ENCODE data around the gene COL11A1. TPM values are rescaled to one million over a fixed set of nuclear protein-coding genes. Genes with fewer than 3 reads are reported as not detected.

The COL11A1 gene
- total and polyA plus RNA-seq, 2 donors (not counting 3 experiments of a cell fraction or from before 2014, with no cell fraction given), result not detected

DNA sequence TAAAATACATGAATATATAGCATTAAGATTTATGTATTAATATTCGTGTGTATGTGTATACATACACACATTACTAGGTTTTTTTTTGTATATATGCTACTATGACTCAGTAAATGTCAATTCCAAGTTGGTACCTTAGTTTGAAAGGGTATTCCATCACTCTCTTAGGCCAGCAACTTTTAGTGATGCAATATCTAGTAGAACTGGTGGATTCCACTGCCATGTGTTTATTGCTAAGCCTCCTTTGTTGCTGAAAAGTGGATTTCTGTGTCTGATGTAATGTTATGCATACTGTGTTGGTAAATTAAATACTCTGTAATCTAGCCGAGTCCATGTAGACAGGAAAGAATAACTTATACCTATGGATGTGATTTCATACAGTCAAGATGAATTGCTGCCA, 16.9 kb upstream of the COL11A1 start:
- intact Hi-C loops (cut with micrococcal nuclease), result no loop called here
- no peaks in the 10 kb centered on the region for H3K4me1 ChIP-seq (ENCODE audit: control insufficient read depth, extremely low read depth, insufficient read depth, low read length)

DNA sequence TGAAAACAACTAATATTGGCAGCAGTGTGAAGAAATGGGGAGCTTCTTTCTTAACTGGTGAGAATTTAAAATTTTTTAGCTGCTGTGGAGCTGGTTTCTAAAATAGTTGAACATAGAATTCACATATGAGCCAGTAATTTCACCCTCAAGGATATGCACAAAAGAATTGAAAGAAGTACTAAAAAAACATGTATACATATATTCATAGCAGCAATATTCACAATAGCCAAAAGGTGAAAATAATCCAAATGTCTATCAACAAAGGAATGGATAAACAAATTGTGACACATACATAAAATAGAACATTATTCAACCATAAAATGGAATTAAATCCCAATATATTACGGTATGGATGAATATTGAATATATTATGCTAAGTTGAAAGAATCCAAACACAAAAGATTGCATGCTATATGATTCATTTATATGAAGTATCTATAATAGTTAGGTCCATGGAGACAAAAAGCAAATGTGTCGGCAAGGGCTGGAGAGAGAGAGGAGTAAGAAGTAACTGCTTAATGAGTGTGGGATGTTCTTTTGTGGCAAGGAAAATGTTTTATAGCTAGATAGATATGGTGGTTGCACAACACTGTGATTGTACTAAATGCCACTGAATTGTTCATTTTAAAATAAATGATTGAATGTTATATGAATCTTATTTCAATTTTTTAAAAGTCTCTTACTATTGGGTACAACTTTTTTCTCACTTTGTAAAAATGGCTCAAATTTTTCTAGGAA, 14.8 kb upstream of the COL11A1 start:
- Histone ChIP-seq H3K9me1 (replicated peaks; ENCODE audit: control insufficient read depth, extremely low read depth, insufficient read depth, low read length) (no peaks in the 10 kb centered on the region), H4K20me1 (replicated peaks; ENCODE audit: control insufficient read depth, extremely low read depth, insufficient read depth, low read length) (no peaks in the 10 kb centered on the region), H3K9me3 (replicated peaks; ENCODE audit: control insufficient read depth, insufficient read depth, low read length) (no peaks in the 10 kb centered on the region), H3K27ac (ENCODE audit: insufficient read depth, low read depth, low read length) (no peak overlapping the region), H2AFZ (ENCODE audit: low read depth, low read length) (no peak overlapping the region), H3K4me3 (replicated peaks in 1 of 3; ENCODE audit: insufficient read depth in 1 of 3, low read depth in 1 of 3, low read length in 3 of 3) (no peak overlapping the region), H3K4me1 (ENCODE audit: control insufficient read depth, extremely low read depth, insufficient read depth, low read length) (no peaks in the 10 kb centered on the region), H3K79me2 (ENCODE audit: control insufficient read depth, insufficient read depth, low read length) (no peaks in the 10 kb centered on the region), H3K9ac (replicated peaks; ENCODE audit: extremely low read depth, insufficient read depth, low read length) (no peak overlapping the region), H3K4me2 (ENCODE audit: insufficient read depth, low read length) (no peak overlapping the region), H3K36me3 (ENCODE audit: control insufficient read depth in 2 of 2, extremely low read depth in 1 of 2, insufficient read depth in 2 of 2, low read length in 2 of 2) (no peaks in the 10 kb centered on the region), H3K27me3 (ENCODE audit: control insufficient read depth in 2 of 2, insufficient read depth in 2 of 2, low read length in 2 of 2) (no peaks in the 10 kb centered on the region)
- ChIA-PET POLR2A (no interaction called here), CTCF (no interaction called here)
- no peak for DNase-seq (ENCODE audit: low read depth, low spot score)
- TF ChIP-seq GATA2 (IDR thresholded peaks at IDR 0.05; ENCODE audit: insufficient read depth, insufficient read length, low read depth, low read length) (no peak), MYC (IDR thresholded peaks at IDR 0.05; ENCODE audit: low read depth, low read length) (no peak), MAX (IDR thresholded peaks at IDR 0.05; ENCODE audit: insufficient read depth, insufficient read length) (no peak), EZH2 (IDR thresholded peaks at IDR 0.05; ENCODE audit: borderline replicate concordance, low read depth, low read length, severe bottlenecking) (no peak), POLR2AphosphoS5 (IDR thresholded peaks at IDR 0.05; ENCODE audit: insufficient read depth, low read depth, low read length) (no peak), JUN (IDR thresholded peaks at IDR 0.05; ENCODE audit: borderline replicate concordance, insufficient read depth, insufficient read length, low read depth) (no peak), POLR2A (IDR thresholded peaks at IDR 0.05; ENCODE audit: low read depth, low read length) (no peak), FOS (IDR thresholded peaks at IDR 0.05; ENCODE audit: borderline replicate concordance, insufficient read depth, low read length) (no peak)
- TF ChIP-seq, protein P1, sequence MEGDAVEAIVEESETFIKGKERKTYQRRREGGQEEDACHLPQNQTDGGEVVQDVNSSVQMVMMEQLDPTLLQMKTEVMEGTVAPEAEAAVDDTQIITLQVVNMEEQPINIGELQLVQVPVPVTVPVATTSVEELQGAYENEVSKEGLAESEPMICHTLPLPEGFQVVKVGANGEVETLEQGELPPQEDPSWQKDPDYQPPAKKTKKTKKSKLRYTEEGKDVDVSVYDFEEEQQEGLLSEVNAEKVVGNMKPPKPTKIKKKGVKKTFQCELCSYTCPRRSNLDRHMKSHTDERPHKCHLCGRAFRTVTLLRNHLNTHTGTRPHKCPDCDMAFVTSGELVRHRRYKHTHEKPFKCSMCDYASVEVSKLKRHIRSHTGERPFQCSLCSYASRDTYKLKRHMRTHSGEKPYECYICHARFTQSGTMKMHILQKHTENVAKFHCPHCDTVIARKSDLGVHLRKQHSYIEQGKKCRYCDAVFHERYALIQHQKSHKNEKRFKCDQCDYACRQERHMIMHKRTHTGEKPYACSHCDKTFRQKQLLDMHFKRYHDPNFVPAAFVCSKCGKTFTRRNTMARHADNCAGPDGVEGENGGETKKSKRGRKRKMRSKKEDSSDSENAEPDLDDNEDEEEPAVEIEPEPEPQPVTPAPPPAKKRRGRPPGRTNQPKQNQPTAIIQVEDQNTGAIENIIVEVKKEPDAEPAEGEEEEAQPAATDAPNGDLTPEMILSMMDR (IDR thresholded peaks at IDR 0.05; ENCODE audit: extremely low read depth in 1 of 2, insufficient read depth in 1 of 2, low read depth in 1 of 2, low read length in 2 of 2), result no peak
- no peak for FAIRE-seq
- no TSS peak for BruUV-seq (replicated peaks)
- intact Hi-C loops (cut with micrococcal nuclease), result no loop called here
- dilution Hi-C loops (cut with MboI; ENCODE audit: extremely low pct_ligation_motif_present, low sequenced_read_pairs), result no loop called here

More for the DNA sequence above, 16.9 kb upstream of the COL11A1 start:
- dilution Hi-C loops (cut with MboI; ENCODE audit: extremely low pct_ligation_motif_present, low sequenced_read_pairs), result no loop called here
- Histone ChIP-seq H3K4me3 (replicated peaks in 1 of 3; ENCODE audit: insufficient read depth in 1 of 3, low read depth in 1 of 3, low read length in 3 of 3) (no peak overlapping the region), H3K79me2 (ENCODE audit: control insufficient read depth, insufficient read depth, low read length) (no peaks in the 10 kb centered on the region), H3K9me3 (replicated peaks; ENCODE audit: control insufficient read depth, insufficient read depth, low read length) (no peaks in the 10 kb centered on the region), H3K36me3 (ENCODE audit: control insufficient read depth in 2 of 2, extremely low read depth in 1 of 2, insufficient read depth in 2 of 2, low read length in 2 of 2) (no peaks in the 10 kb centered on the region), H3K9me1 (replicated peaks; ENCODE audit: control insufficient read depth, extremely low read depth, insufficient read depth, low read length) (no peaks in the 10 kb centered on the region), H3K27ac (ENCODE audit: insufficient read depth, low read depth, low read length) (no peak overlapping the region), H3K9ac (replicated peaks; ENCODE audit: extremely low read depth, insufficient read depth, low read length) (no peak overlapping the region), H3K4me2 (ENCODE audit: insufficient read depth, low read length) (no peak overlapping the region), H4K20me1 (replicated peaks; ENCODE audit: control insufficient read depth, extremely low read depth, insufficient read depth, low read length) (no peaks in the 10 kb centered on the region), H3K27me3 (ENCODE audit: control insufficient read depth in 2 of 2, insufficient read depth in 2 of 2, low read length in 2 of 2) (no peaks in the 10 kb centered on the region), H2AFZ (ENCODE audit: low read depth, low read length) (no peak overlapping the region)
- FAIRE-seq (no peak), DNase-seq (ENCODE audit: low read depth, low spot score) (no peak)
- TF ChIP-seq JUN (IDR thresholded peaks at IDR 0.05; ENCODE audit: borderline replicate concordance, insufficient read depth, insufficient read length, low read depth), result no peak
- TF ChIP-seq GATA2 (IDR thresholded peaks at IDR 0.05; ENCODE audit: insufficient read depth, insufficient read length, low read depth, low read length), result no peak
- TF ChIP-seq FOS (IDR thresholded peaks at IDR 0.05; ENCODE audit: borderline replicate concordance, insufficient read depth, low read length), result no peak
- no peak for TF ChIP-seq MYC (IDR thresholded peaks at IDR 0.05; ENCODE audit: low read depth, low read length)
- no peak for TF ChIP-seq POLR2AphosphoS5 (IDR thresholded peaks at IDR 0.05; ENCODE audit: insufficient read depth, low read depth, low read length)
- CTCF ChIA-PET, result no interaction called here
- POLR2A ChIA-PET, result no interaction called here
- BruUV-seq (replicated peaks), result no TSS peak
